NCI-H2171 treated with DMSO at 0.1 percent for 48 hours (cell line): ENCODE measurements around the gene TCF4.

Experiments
- DNase-seq: peaks from one replicate; lab custom pipeline; 2025; lab: John Stamatoyannopoulos, UW

Gene TCF4

GRCh38 chr18:55179835-55180234, 408.2 kb downstream of the TCF4 start:
- DNase-seq = no peak

- no peak for DNase-seq
Observed at GRCh38 chr18:55179425-55179824, 408.6 kb downstream of the TCF4 start.

GRCh38 chr18:55173291-55173690, 414.7 kb downstream of the TCF4 start:
- DNase-seq = no peak
